A549 (cell line): ENCODE measurements around the gene POLR2E.

Experiments used
- CTCF ChIP-seq: fragments of >200 bp; sonication (Bioruptor Twin); formaldehyde crosslinking; IDR thresholded peaks from 3 replicates; pipeline ENCODE4 v1.5.1; 2016
- ELK1 ChIP-seq: fragments of 150-350 bp; IDR thresholded peaks from 2 replicates; pipeline ENCODE4 v1.6.1; 2014; ENCODE audit warnings: low read depth, mild to moderate bottlenecking, low read length
- RNF2 ChIP-seq: fragments of 200-600 bp; sonication (generic); IDR thresholded peaks from 2 replicates; pipeline ENCODE4 v1.6.1; 2016; ENCODE audit warnings: low read depth, mild to moderate bottlenecking, antibody characterized with exemption, moderate library complexity, borderline replicate concordance

GRCh38 chr19:1103708-1104310 is 8.6 kb upstream of the POLR2E start, which contains the start of gene GPX4:
- no peak for TF ChIP-seq ELK1
- no peak for TF ChIP-seq CTCF
- TF ChIP-seq RNF2 = no peak
